ENCODE results near the gene DSE. TPM values are rescaled to one million over a fixed set of nuclear protein-coding genes. Genes with fewer than 3 reads are reported as not detected.
"Not testable (repeated sequence)": the region's sequence is repeated elsewhere in the genome, so short reads cannot be mapped to it uniquely, and the experiment has no call there.

Gene DSE
- polyA plus RNA-seq (ENCODE audit: insufficient read depth in 1 of 5, insufficient read length in 5 of 5, low replicate concordance in 1 of 5): 10 to 100 TPM; 34.1 to 54.9 (median 50.0) TPM
- long read RNA-seq, donor 1, full-length matches to known transcripts: 4 of 14 reads
- long read RNA-seq, donor 1, partial matches to known transcripts: 10 of 14 reads
- long read RNA-seq, donor 1, other reads (novel, unspliced or antisense): 0 of 14 reads
- long read RNA-seq, donor 2, full-length matches to known transcripts: 4 of 12 reads
- long read RNA-seq, donor 2, partial matches to known transcripts: 8 of 12 reads
- long read RNA-seq, donor 2, other reads (novel, unspliced or antisense): 0 of 12 reads
- long read RNA-seq, donor 3, full-length matches to known transcripts: 2 of 2 reads
- long read RNA-seq, donor 3, partial matches to known transcripts: 0 of 2 reads
- long read RNA-seq, donor 3, other reads (novel, unspliced or antisense): 0 of 2 reads
- long read RNA-seq, donor 4, full-length matches to known transcripts: 11 of 11 reads
- long read RNA-seq, donor 4, partial matches to known transcripts: 0 of 11 reads
- long read RNA-seq, donor 4, other reads (novel, unspliced or antisense): 0 of 11 reads
- long read RNA-seq, donor 5, full-length matches to known transcripts: 7 of 36 reads
- long read RNA-seq, donor 5, partial matches to known transcripts: 29 of 36 reads
- long read RNA-seq, donor 5, other reads (novel, unspliced or antisense): 0 of 36 reads
- long read RNA-seq, donor 6, full-length matches to known transcripts: 7 of 16 reads
- long read RNA-seq, donor 6, partial matches to known transcripts: 9 of 16 reads
- long read RNA-seq, donor 6, other reads (novel, unspliced or antisense): 0 of 16 reads
- long read RNA-seq, donor 7, full-length matches to known transcripts: 3 of 3 reads
- long read RNA-seq, donor 7, partial matches to known transcripts: 0 of 3 reads
- long read RNA-seq, donor 7, other reads (novel, unspliced or antisense): 0 of 3 reads
- long read RNA-seq, donor 8, full-length matches to known transcripts: 3 of 3 reads
- long read RNA-seq, donor 8, partial matches to known transcripts: 0 of 3 reads
- long read RNA-seq, donor 8, other reads (novel, unspliced or antisense): 0 of 3 reads

DNA sequence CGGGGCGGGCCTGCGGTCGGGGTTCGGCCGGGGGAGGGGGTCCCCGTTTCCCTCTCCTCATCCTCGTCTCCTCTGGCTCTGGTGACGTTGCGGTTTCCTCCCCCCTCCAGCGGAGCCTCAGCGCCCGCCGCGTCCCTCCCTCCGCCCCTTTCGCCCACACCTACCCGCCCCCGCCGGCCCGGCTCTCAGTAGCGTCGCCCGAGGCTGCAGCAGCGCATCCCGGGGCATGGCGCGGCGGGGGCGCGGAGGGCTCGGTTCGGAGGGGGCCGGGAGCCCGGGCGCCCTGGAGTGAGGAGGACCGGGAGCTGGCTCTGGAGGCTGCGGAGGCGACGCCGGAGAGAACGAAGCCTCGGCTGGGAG is at the start of gene DSE:
Gene DSE (plus strand): TSS at position 188 of the 360 bp plus-strand sequence. CDS start 28,304 bp downstream, outside the sequence.
- peak; percentile 89 to 90 for DNase-seq

DNA sequence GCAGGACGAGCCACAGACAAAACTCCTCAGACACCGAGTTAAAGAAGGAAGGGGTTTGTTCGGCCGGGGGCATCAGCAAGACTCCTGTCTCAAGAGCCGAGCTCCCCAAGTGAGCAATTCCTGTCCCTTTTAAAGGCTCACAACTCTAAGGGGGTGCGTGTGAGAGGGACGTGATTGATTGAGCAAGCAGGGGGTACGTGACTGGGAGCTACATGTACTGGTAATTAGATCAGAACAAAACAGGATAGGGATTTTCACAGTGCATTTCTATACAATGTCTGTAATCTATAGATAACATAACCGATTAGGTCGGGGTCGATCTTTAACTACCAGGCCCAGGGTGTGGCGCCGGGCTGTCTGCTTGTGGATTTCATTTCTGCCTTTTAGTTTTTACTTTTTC is 48.8 kb upstream of the DSE start:
- DNase-seq: not testable (repeated sequence)

DNA sequence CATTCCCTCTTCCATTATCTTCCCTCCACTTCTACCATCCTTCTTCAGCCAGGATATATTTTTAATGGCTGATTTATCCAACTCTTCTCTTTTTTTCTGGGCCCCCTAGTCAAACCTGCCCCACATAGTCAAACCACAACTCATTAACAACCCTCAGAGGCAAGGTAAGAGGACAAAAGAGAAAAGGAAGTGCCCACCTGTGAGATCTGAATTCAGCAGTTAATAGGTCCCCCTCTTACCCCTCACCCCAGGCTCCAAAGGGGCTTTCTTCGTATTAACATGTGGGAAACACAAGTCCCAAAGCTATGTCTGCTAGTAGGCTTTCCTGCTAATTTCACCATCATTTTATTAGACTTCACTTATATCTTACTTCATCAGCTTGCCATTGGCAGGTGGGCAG is 46.9 kb upstream of the DSE start:
- no peak for DNase-seq

DNA sequence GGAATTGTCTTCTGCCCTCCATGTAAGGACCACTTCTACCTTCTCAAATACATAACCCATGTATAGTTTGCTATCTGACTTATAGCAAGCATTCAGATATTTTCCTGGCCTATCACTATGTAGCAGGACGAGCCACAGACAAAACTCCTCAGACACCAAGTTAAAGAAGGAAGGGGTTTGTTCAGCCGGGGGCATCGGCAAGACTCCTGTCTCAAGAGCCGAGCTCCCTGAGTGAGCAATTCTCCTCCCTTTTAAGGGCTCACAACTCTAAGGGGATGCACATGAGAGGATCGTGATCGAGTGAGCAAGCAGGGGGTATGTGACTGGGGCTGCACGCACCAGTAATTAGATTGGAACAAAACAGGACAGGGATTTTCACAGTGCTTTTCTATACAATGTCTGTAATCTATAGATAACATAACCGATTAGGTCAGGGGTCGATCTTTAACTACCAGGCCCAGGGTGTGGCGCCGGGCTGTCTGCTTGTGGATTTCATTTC is 45.1 kb upstream of the DSE start:
- DNase-seq: not testable (repeated sequence)

DNA sequence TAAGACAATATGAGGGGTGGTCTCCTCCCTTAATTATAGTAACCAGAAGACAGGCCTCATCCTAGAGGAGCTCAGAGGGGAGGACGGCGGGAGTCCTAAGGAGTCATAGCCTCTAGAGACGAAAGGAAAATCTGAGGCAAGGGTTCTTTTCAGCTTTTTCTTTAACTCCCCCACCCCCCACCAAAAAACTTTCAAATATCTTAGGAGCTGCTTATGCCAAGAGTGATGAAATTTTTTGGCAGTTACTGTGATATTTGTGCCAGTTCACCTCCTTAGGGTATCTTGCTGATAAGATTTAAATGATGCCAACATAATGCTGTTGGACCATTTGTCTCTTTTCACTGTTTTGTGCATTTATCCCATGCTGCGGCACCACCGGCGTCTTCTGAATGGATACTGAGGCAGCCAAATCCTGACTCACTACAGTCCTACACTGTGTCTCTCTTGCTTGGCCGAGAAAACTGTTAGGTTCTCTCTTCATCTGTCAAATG is 44.5 kb upstream of the DSE start:
- DNase-seq: peak in 1 of 2 donors; percentile 27

DNA sequence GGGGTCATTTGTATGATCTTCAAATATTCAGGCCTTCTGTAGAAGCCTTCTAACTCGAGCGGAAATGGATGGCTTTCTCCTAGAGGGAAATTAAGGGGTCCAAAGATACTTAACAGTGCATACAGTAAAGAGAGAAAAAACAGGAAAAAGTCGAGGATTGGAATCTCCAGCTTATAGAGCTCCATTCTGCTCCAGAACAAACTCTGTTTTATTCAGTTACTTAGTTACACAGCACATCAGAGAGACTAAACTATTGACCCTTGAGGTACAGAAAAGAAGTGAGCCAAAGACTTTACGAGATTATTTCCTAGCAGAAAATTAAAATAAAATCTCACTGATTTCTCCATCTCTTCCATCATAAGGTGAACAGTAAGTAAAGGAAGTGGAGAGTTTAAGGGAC is 43.8 kb upstream of the DSE start:
- peak in 1 of 2 donors; percentile 17 for DNase-seq

DNA sequence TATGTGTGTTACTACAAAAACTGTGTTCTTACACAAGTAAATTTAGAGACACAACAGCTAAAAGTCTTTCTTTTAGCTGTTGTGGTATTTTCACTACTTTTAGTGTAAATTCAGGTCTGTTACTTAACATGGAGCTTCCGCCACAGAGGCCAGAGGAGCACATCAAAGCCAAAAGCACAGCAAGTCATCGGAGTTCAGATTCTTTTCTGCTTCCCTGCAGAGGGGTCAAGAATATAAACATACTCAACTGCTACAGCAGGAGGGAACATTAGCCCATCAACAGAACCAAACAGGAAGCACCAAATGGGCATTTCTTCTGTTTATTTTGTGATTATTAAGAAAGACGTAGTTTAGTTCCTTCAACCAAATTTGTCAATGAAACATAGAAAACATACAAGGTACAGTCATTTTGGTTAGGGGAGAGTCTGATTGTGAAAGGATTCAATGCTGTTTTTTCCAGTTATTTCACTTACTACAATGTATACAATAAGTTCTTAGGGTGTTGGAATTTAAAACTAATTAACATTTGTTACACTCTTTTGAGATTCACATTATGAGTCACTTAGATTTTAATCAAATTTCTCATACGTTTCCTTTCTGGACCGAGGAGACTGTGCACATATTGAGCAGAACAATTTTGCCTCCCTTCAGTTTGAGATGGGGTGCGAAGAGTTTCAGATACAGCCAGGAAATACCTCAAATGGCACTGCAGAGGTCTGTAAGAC is 42.8 kb upstream of the DSE start:
- DNase-seq: no peak

DNA sequence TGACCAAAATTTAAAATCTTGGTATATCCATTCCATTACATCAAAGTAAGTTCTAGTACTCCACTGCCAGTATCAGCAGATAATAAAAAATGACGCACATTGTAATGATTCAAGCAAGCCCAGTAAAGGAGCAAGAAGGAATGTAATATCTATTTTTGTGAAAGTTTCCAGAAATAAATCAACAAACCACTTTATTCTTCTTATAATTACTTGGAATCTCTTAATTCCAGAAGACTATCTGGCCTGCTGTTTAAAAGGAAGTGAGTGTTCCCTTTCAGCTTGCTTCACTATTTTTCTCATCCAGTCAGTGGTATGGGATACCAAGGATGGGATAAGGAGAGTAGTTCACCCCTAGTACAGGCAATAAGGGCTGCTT is 42.2 kb upstream of the DSE start:
- DNase-seq: no peak

DNA sequence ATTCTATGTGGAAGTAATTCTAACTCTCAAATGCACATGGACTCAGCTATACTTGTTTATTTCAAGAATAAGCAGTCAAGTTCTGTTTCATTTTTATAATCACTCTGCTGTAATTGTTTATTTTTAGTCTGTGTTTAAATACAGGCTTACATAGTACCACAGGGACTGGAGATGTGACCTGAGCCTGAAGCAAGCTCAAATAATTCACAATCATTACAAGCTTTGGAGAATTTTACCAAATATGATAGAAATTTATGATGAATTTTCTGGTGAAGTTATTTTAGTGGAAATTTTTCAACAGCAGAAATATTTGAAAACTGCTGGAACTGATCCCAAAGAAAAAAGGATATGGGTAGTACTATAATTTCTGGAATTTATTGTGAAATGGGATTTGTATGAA is 41.6 kb upstream of the DSE start:
- no peak for DNase-seq

DNA sequence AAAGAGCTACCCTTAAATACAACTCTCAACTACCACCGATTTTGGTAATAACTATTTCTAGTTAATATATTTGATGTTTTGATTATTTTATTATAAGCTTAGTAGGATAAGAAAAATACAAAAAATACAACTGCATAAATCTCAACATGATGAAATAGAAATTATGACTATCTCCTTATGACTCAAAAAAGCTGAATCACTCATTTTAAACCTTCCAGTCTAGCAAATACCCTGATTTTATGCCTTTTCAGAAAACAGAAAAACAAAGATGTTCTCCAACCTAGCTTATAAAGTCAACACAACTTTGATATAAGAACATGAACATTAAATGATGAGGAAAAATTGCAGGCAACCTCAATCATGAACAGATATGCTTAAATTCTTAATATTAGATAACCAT is 40.2 kb upstream of the DSE start:
- DNase-seq: no peak

DNA sequence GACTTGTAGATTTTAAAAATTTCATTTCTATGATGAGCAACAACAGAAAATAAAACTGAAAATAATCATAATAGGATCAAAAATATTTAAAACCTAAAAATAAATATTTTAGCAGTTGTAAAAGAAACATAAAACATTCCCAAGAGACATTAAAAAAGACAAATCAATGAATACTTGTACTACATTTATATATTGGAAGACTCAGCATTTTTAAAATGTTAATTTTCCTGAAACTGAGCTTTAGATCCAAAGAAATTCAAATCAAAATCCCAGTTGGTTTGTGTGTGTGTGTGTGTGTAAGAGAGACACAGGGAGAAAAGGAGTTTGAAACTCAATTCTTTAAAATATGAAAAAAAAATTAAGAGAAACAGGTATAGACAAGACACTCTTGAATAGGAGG is 38.7 kb upstream of the DSE start:
- no peak for DNase-seq

DNA sequence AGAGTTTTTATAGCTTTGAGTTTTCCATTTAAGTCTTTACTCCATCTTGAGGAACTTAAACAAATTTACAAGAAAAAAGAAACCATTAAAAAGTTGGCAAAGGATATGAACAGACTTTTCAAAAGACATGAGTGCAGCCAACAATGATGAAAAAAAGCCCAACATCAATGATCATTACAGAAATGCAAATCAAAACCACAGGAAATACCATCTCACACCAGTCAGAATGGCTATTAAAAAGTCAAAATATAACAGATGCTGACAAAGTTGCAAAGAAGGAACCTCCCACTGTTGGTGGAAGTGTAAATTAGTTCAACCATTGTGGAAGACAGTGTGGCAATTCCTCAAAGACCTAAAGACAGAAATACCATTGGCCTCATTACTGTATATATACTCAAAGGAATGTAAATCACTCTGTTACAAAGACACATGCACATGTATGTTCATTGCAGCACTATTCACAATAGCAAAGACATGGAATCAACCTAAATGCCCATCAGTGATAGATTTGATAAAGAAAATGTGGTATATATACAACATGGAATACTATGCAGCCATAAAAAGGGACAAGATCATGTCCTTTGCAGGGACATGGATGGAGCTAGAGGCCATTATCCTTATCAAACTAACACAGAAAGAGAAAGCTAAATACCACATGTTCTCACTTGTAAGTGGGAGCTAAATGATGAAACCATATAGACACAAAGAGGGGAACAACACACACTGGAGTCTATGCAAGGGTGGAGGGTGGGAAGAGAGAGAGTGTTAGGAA is 35.9 kb upstream of the DSE start:
- DNase-seq: not testable (repeated sequence)

DNA sequence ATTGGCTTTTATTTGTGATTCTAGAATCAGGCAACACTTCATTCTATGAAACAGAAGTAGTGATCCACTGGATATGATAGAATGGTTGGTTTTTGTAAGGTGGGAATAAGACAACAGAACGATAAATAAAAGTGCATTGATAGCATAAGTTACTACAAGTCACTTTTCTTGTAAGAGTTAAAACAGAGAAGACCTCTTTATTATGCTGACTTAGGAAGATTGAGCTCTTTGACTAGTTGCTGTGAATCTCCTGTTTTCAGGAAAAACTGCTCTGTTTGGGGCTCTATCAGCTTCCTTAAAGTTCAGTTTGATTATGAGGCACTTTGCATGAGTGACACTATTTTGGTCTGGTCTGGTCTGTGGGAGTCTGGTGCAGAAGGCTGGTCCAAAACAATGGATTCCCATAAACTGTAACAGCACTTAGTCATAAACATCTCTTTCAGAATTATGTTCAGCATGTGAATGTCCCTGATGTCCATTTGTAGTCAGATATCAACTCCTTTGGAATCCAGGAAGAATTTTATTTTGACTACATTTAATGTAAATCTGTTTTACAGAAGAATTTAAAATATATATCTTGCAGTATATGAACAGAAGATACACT is 35.0 kb upstream of the DSE start:
- DNase-seq: no peak

DNA sequence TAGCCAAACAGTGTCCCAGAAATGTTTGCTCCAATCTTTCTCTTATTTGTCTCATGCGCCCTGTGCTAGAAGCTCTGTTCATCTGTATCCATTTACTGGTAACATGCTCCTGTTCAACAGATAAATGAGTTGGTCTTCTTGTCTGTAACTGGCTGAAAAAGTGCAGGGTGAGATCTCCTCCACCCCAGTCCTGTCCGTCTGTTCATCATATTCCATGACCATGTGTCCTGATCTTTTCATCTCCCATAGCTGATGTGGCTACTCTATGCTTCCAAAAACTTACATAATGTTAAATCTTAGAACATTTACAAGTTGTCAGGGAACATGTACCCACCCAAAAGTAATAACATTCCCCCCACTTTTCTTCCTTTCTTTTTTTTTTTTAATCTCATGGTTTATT is 31.8 kb upstream of the DSE start:
- no peak for DNase-seq

DNA sequence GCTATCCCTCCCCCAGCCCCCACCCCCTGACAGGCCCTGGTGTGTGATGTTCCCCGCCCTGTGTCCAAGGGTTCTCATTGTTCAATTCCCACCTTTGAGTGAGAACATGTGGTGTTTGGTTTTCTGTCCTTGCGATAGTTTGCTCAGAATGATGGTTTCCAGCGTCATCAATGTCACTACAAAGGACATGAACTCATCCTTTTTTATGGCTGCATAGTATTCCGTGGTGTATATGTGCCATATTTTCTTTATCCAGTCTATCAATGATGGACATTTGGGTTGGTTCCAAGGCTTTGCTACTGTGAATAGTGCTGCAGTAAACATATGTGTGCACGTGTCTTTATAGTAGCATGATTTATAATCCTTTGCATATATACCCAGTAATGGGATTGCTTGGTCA is 30.1 kb upstream of the DSE start:
- not testable (repeated sequence) for DNase-seq

DNA sequence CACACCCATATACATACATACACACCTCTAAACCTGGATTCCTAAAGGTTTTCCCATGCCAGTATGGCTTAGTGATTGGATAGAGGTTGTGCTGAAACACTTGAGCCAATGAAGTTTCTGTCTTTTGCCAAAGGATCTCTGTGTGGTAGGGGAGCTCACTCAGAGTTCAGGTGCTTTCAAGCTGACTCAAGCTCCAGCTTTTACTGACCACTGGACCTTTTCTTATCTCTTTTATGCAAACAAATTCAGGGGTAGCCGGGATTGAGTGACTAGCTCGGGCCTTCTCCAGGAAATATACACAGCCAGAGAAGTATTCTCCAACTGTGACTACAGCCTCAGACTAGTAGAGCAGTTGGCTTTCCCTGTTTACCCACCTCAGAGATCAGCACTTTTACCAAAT is 21.5 kb upstream of the DSE start:
- DNase-seq: no peak

DNA sequence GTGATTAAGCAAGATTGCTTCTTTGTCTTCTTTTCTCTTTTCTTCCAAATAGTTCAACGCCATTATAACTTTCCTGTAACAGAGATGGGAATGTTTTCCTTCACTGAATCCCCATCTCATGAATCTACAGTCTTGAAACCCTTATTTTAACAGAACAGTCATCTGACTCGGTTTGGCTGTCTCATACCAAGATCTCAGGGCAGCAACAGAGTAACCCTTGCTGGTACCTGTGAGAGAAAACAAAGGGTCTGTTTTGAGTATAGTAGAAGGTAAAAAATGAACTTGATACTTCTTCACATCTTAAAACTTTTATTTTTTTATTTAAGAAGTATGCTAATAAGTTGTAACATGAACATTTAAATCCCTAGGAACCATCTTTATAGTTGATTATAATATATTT is 19.6 kb upstream of the DSE start:
- no peak for DNase-seq

DNA sequence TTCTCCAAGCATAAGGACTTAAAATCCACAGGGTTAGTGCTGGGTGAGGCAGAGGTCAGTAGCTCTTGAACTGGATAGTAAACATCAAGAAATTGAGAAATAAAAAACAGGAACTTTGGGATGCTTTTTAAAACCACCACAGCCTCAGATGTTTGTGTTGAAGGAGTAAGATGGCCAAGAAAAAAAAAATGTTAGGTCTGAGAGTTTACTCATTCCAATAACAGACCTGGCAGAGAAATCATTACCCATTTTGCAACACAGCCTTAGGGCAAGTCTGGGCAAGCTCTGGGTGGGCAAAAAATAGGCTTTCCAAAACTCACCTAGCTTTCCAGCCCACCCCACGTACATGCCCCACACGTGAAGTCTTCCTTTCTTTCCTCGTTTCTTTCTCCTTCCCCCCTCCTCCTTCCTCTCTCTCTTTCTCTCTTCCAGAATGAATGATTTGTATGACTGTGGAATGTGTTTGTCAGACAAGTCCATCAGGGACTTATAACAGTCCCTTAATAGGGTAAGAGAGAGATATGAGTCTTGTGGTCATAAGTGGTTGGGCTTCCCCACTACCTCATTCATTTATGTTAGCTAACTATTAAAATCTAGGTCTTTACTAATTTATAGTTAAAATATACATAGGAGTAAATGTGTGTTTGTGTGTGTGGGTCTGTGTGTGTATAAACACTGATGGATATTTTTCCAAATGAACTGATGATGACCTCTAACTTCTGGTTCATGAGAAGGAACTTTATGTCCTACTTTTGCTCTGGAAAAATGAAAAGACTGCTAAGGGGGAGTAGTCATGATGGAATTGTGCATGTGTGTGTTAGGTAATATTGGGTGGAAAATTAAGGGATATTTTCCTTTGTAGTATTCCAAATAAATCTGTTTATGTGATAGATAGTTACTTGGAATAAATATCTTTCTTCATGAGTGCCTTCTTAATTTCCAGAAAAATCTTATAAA is 18.0 kb upstream of the DSE start:
- DNase-seq: no peak

DNA sequence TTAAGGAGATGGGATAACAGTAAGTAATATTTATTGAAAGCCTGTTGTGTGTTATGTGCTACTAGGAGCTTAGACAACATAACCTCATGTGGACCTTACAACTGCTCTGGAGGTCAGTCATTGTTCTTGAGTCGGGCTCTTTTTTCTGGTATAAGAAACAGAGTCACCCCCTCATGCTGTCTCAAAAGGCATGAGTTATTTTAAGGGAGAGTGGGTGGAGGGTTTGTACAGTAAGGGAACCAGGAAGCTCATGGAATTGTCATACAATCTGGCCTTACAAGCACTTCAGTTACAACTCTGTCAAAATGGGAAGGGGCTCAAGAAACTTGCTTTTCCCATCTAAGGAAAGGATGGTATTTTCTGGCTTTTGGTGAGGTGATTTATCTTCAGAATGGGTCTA is 16.5 kb upstream of the DSE start:
- DNase-seq: no peak

Data from right lung (tissue), 10 donors.